ENCODE measurements around the gene HARS1. TPM values are rescaled to one million over a fixed set of nuclear protein-coding genes. Genes with fewer than 3 reads are reported as not detected.
"Not testable (repeated sequence)": the region's sequence is repeated elsewhere in the genome, so short reads cannot be mapped to it uniquely, and the experiment has no call there.

HARS1 gene
- total RNA-seq, 1 donor from 2014 or later, result 110 TPM

DNA sequence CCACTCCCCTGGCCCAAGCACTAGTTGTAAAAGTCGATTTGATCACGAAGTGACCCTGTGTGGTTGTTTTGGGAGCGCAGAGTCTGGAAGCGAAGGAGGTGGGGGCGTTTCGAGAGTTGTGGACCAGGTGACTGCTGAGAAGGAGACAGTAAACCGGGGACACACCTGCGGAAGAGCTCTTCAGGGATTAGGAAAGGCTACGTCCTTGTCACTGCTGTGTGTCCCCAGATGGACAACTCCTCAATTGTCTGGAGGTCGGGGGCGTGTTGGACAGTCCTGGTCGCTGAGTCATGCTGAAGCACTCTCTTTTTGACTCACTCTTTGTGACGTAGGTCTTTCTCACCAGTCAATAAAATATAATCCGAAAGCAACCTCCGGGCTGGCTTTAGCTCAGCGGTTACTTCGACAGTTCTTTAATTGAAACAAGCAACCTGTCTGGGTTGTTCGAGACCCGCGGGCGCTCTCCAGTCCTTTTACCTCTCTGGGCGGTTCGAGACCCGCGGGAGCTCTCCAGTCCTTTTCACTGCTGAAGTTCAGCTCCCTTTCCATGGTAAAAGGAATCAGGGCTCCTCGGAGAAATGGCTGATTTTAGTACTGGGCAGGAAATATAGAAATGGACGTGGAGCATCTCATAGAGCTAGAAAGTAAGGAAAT, 19.9 kb upstream of the HARS1 start:
- peak; percentile 88 for DNase-seq (ENCODE audit: low spot score)
- no peaks in the 10 kb centered on the region for H3K9me3 Mint-ChIP-seq
- intact Hi-C loops (cut with micrococcal nuclease), result loop anchor here (1.0 to 5.0 kb wide), 7 partner anchors 11 to 459 kb away; partner anchors contain the start of genes SLC4A9, SRA1, TMCO6 and WDR55
- peaks cover 15% of the 10 kb centered on the region for H3K36me3 Mint-ChIP-seq (ENCODE audit: low read depth)
- no peaks in the 10 kb centered on the region for H3K27me3 Mint-ChIP-seq (ENCODE audit: low read depth)
- peak overlapping the region; percentile 89 for H3K4me3 Mint-ChIP-seq (ENCODE audit: low read depth)
- H3K4me1 Mint-ChIP-seq (ENCODE audit: low read depth), result peaks cover 16% of the 10 kb centered on the region
- H3K27ac Mint-ChIP-seq, result peak overlapping the region; percentile 91

DNA sequence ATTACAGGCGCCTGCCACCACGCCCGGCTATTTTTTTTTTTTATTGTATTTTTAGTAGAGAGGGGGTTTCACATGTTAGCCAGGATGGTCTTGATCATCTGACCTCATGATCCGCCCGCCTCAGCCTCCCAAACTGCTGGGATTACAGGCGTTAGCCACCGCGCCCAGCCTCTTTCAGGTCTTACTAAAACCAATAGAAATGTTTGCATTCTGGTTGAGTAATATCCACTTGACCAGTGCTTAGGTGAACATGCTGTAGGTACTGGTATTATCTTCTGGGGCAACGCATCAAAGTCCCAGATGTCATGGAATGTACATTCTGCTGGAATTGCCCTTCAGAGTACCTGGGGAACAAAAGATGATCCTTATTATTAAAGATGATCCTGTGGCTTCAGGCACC, 17.6 kb upstream of the HARS1 start:
- Mint-ChIP-seq H3K4me1 (ENCODE audit: low read depth) (peaks cover 16% of the 10 kb centered on the region), H3K36me3 (ENCODE audit: low read depth) (peaks cover 36% of the 10 kb centered on the region)
- H3K27ac Mint-ChIP-seq; DNase-seq (ENCODE audit: low spot score); H3K27me3 Mint-ChIP-seq (ENCODE audit: low read depth); H3K4me3 Mint-ChIP-seq (ENCODE audit: low read depth); intact Hi-C loops (cut with micrococcal nuclease); H3K9me3 Mint-ChIP-seq: not testable (repeated sequence)

DNA sequence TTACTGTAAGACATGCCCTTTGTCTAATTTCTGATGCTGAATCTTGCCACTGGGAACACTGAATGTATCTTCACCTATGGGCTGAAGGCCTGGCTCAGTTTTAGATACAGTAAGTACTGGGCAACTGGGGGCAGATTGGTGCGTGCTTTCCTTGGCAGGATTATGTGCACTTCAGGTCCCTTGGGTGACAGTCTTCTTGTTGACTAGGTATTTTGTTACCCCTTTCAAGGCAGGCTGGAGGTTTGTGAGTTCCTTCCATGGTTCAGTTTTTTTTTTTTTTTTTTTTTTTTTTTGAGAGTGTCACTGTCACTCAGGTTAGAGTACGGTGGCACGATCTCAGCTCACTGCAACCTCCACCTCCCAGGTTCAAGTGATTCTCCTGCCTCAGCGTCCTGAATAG, 16.6 kb upstream of the HARS1 start:
- peaks cover 44% of the 10 kb centered on the region for H3K36me3 Mint-ChIP-seq (ENCODE audit: low read depth)
- H3K27me3 Mint-ChIP-seq (ENCODE audit: low read depth), result no peaks in the 10 kb centered on the region
- no peak overlapping the region for H3K4me3 Mint-ChIP-seq (ENCODE audit: low read depth)
- no peaks in the 10 kb centered on the region for H3K9me3 Mint-ChIP-seq
- H3K27ac Mint-ChIP-seq, result no peak overlapping the region
- intact Hi-C loops (cut with micrococcal nuclease), result no loop called here
- no peak for DNase-seq (ENCODE audit: low spot score)
- peaks cover 15% of the 10 kb centered on the region for H3K4me1 Mint-ChIP-seq (ENCODE audit: low read depth)

GRCh38 chr5:140700177-140701144, 9.3 kb upstream of the HARS1 start, which contains the start of gene ZMAT2:
ZMAT2 (plus strand) TSS chr5:140700447; CDS start chr5:140700461, 14 bp downstream.
- H3K27me3 Mint-ChIP-seq (ENCODE audit: low read depth), result no peaks in the 10 kb centered on the region

GRCh38 chr5:140696891-140697492, 5.8 kb upstream of the HARS1 start:
- Mint-ChIP-seq H3K27ac (no peak overlapping the region), H3K4me3 (ENCODE audit: low read depth) (no peak overlapping the region), H3K4me1 (ENCODE audit: low read depth) (peaks cover 14% of the 10 kb centered on the region), H3K36me3 (ENCODE audit: low read depth) (peaks cover 73% of the 10 kb centered on the region), H3K27me3 (ENCODE audit: low read depth) (no peaks in the 10 kb centered on the region), H3K9me3 (no peaks in the 10 kb centered on the region)
- DNase-seq (ENCODE audit: low spot score), result no peak
- intact Hi-C loops (cut with micrococcal nuclease), result no loop called here

More at GRCh38 chr5:140700177-140701144, 9.3 kb upstream of the HARS1 start, which contains the start of gene ZMAT2:
- H3K27ac Mint-ChIP-seq, result peak within 1 kb of the TSS; percentile 81
- peak; percentile 92 for DNase-seq (ENCODE audit: low spot score)
- H3K4me3 Mint-ChIP-seq (ENCODE audit: low read depth), result peak within 1 kb of the TSS; percentile 93
- intact Hi-C loops (cut with micrococcal nuclease), result loop anchor here (1.0 to 2.0 kb wide), 4 partner anchors 9 to 300 kb away; partner anchors contain the start of genes ANKHD1, HARS1, HARS2 and IK
- H3K9me3 Mint-ChIP-seq, result no peaks in the 10 kb centered on the region
- H3K36me3 Mint-ChIP-seq (ENCODE audit: low read depth), result peaks cover 87% of the 10 kb centered on the region
- H3K4me1 Mint-ChIP-seq (ENCODE audit: low read depth), result peaks cover 15% of the 10 kb centered on the region

DNA sequence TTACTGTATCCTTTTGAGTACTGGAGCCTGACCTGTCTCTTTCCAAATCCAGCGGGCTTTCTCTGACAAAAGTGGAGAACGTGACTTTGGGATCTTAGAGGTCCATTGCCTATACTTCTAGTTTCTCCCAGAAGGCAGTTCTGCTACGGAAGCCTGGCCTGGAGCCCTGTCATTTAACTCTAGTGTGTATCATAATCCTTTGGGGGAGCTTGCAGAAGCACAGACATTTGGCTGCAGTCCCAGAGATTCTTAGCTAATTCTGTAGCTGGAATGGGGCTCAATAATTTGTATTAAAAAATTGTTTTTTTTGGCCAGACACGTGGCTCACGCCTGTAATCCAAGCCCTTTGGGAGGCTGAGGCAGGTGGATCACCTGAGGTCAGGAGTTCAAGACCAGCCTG, 3.1 kb upstream of the HARS1 start:
- Mint-ChIP-seq H3K9me3 (no peaks in the 10 kb centered on the region), H3K27ac (no peak overlapping the region)
- intact Hi-C loops (cut with micrococcal nuclease), result no loop called here

GRCh38 chr5:140690376-140690932, 716 bp downstream of the HARS1 start:
- H3K4me3 Mint-ChIP-seq (ENCODE audit: low read depth), result peak overlapping the region; percentile 97
- DNase-seq (ENCODE audit: low spot score), result no peak
- H3K27me3 Mint-ChIP-seq (ENCODE audit: low read depth), result no peaks in the 10 kb centered on the region
- intact Hi-C loops (cut with micrococcal nuclease), result loop anchor here (2.0 kb wide), 4 partner anchors 14 to 290 kb away; partner anchors contain the start of genes ANKHD1 and TMCO6
- peaks cover 20% of the 10 kb centered on the region for H3K4me1 Mint-ChIP-seq (ENCODE audit: low read depth)
- no peaks in the 10 kb centered on the region for H3K9me3 Mint-ChIP-seq
- peaks cover 48% of the 10 kb centered on the region for H3K36me3 Mint-ChIP-seq (ENCODE audit: low read depth)
- H3K27ac Mint-ChIP-seq, result peak overlapping the region; percentile 91

More for the DNA sequence above, 3.1 kb upstream of the HARS1 start:
- DNase-seq (ENCODE audit: low spot score), result no peak
- H3K27me3 Mint-ChIP-seq (ENCODE audit: low read depth), result no peaks in the 10 kb centered on the region
- no peak overlapping the region for H3K4me3 Mint-ChIP-seq (ENCODE audit: low read depth)
- peaks cover 13% of the 10 kb centered on the region for H3K4me1 Mint-ChIP-seq (ENCODE audit: low read depth)
- peaks cover 70% of the 10 kb centered on the region for H3K36me3 Mint-ChIP-seq (ENCODE audit: low read depth)

DNA sequence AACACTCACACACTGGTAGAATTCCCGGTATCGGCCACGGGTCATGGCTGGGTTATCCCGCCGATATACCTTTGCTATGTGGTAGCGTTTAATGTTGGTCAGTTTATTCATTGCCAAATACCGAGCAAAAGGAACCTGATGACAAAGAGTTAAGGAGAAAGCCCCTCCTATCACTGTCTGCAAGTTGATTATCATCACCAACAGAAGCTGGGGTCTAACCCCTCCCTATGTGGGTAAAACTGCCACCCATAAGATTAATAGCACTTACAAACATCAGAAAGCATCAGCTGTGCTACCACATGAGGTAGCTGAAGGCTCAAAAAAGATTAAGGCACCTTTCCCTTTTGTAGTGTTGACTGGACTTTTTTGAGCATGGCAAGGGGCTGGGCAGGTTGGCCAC, 12.2 kb downstream of the HARS1 start:
- DNase-seq (ENCODE audit: low spot score), result no peak
- intact Hi-C loops (cut with micrococcal nuclease), result no loop called here
- H3K9me3 Mint-ChIP-seq, result no peaks in the 10 kb centered on the region
- no peaks in the 10 kb centered on the region for H3K27me3 Mint-ChIP-seq (ENCODE audit: low read depth)
- peaks cover 71% of the 10 kb centered on the region for H3K36me3 Mint-ChIP-seq (ENCODE audit: low read depth)
- H3K4me3 Mint-ChIP-seq (ENCODE audit: low read depth), result no peak overlapping the region
- H3K4me1 Mint-ChIP-seq (ENCODE audit: low read depth), result peaks cover 4% of the 10 kb centered on the region
- H3K27ac Mint-ChIP-seq, result no peak overlapping the region

DNA sequence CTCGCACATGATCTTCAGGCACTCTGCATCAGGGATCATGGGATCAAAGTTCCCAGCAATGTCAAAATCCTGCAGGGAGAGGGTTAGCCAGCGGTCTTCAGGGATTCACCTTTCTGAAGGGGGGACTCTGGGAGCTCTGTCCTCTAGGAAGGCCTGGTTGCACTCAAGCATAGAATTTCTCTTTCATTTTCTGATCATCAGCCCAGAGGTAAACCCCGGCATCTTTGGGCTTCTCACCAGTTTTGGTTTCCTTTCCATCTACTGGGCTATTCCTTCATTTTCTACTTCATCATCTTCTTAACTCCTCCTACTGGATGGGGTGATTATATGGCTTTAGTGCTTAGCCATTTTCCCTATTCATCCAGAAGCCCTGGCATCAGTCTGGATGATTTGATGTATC, 13.2 kb downstream of the HARS1 start:
- H3K27ac Mint-ChIP-seq, result no peak overlapping the region
- H3K4me1 Mint-ChIP-seq (ENCODE audit: low read depth), result peaks cover 4% of the 10 kb centered on the region
- no peak overlapping the region for H3K4me3 Mint-ChIP-seq (ENCODE audit: low read depth)
- no peaks in the 10 kb centered on the region for H3K9me3 Mint-ChIP-seq
- no peak for DNase-seq (ENCODE audit: low spot score)
- intact Hi-C loops (cut with micrococcal nuclease), result loop anchor here (2.0 kb wide), 1 partner anchor 13 kb away; the partner anchor contains the start of genes HARS1 and HARS2
- H3K27me3 Mint-ChIP-seq (ENCODE audit: low read depth), result no peaks in the 10 kb centered on the region
- H3K36me3 Mint-ChIP-seq (ENCODE audit: low read depth), result peaks cover 72% of the 10 kb centered on the region

- H3K9me3 Mint-ChIP-seq, result no peaks in the 10 kb centered on the region
- intact Hi-C loops (cut with micrococcal nuclease), result no loop called here
- peaks cover 78% of the 10 kb centered on the region for H3K36me3 Mint-ChIP-seq (ENCODE audit: low read depth)
- H3K27ac Mint-ChIP-seq, result peak overlapping the region; percentile 52
- H3K4me1 Mint-ChIP-seq (ENCODE audit: low read depth), result peaks cover 4% of the 10 kb centered on the region
- no peaks in the 10 kb centered on the region for H3K27me3 Mint-ChIP-seq (ENCODE audit: low read depth)
- no peak for DNase-seq (ENCODE audit: low spot score)
- H3K4me3 Mint-ChIP-seq (ENCODE audit: low read depth), result no peak overlapping the region
These were observed 16.5 kb downstream of the HARS1 start for GRCh38 chr5:140674629-140675028.

GRCh38 chr5:140674211-140674610, 17.0 kb downstream of the HARS1 start:
- DNase-seq (ENCODE audit: low spot score), result no peak
- no peaks in the 10 kb centered on the region for H3K9me3 Mint-ChIP-seq
- H3K4me1 Mint-ChIP-seq (ENCODE audit: low read depth), result peaks cover 4% of the 10 kb centered on the region
- peaks cover 78% of the 10 kb centered on the region for H3K36me3 Mint-ChIP-seq (ENCODE audit: low read depth)
- no peak overlapping the region for H3K4me3 Mint-ChIP-seq (ENCODE audit: low read depth)
- intact Hi-C loops (cut with micrococcal nuclease), result no loop called here
- no peaks in the 10 kb centered on the region for H3K27me3 Mint-ChIP-seq (ENCODE audit: low read depth)
- no peak overlapping the region for H3K27ac Mint-ChIP-seq

All from activated T-helper 2 cell treated with anti-CD3 and anti-CD28 coated beads, Interferon-gamma antibody, Interleukin-2, Interleukin-4, amounts not matched to agents 10 μg/mL and 5 μg/mL and 100 μg/mL, durations not matched to agents 14 hours and 24 hours and 36 hours (primary cell).